GM12801 (cell line): ENCODE data around the gene CIB2.

Experiments
- CTCF ChIP-seq: IDR thresholded peaks from one replicate; pipeline ENCODE4 v1.5.1; 2011; ENCODE audit warnings: control low read depth; ENCODE audit not compliant: insufficient read length; ENCODE audit errors: extremely low read depth

CIB2 gene

DNA sequence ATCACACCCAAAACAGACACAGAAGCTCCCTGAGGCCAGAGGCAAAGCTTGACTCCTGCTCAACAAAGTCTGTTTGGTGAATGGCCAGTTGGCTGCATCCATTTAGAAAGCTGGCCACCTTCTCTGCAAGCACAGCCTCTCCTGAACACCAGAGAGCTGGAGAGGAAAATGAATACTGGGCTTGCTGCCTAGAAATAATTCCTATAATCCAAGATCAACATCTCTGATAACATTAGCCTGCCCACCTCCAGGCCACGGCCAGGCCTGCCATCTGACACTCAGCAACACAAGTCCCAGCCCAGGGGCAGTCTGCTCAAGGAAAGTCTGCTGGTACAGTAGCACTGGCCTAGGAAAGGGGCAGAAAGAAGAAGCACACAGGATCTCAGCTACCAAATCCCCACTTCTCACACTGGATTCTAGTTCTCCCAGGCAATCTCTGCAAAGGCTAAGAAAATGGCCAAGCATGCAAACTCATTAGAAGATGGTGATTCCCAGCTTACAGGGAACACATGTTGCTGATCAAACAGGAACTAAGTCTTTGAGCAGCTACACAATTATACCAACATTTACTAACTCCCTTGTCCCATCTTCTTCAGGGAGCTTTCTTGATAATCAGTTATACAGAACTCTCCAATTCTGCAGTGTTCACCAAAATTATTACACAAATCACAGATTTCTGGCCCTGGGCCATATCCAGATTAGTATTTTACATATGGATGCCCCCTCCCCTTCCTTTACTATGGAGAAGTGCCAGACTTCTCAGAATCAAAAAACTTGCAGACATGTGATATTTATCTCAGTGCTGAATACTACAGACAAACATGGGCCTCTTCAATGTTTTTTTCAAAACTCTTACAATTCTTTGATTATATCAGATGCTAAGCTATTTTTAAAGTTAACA lies 63.7 kb downstream of the CIB2 start:
- TF ChIP-seq CTCF, result no peak

- no peak for TF ChIP-seq CTCF
These were observed 65.0 kb downstream of the CIB2 start for GRCh38 chr15:78065973-78066946.

- TF ChIP-seq CTCF, result no peak
These were observed 65.9 kb downstream of the CIB2 start for GRCh38 chr15:78065284-78065872.

- no peak for TF ChIP-seq CTCF
These were observed 66.7 kb downstream of the CIB2 start for GRCh38 chr15:78064544-78064943.

GRCh38 chr15:78063970-78064385 lies 67.3 kb downstream of the CIB2 start:
- TF ChIP-seq CTCF, result no peak

DNA sequence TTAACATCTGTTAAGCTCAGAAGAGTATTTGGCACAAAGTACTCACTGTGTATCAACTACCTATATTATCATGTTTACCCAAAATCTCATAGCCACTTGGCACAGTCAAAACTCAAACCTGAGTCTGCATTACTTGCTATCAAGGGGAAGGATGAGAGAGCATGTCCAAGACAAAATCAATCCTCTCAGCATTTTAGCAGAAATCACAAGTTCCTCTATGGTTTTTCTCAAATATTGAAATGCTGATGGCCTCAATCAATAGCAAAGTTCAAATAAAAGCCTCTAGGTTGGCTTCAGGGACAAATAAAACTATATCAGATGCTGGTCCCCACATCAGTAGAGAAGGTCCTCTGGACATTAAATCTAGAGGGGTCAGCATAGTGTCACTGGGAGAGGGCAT lies 68.0 kb downstream of the CIB2 start:
- no peak for TF ChIP-seq CTCF

- no peak for TF ChIP-seq CTCF
These were observed 69.2 kb downstream of the CIB2 start for GRCh38 chr15:78061963-78062427.
